COLO668 (cell line): ENCODE results near the gene ZDHHC9.
"Not testable (repeated sequence)": the region's sequence is repeated elsewhere in the genome, so short reads cannot be mapped to it uniquely, and the experiment has no call there.

Experiments used
- DNase-seq: peaks from one replicate; lab custom pipeline; 2025; ENCODE audit not compliant: unreplicated experiment; lab: John Stamatoyannopoulos, UW

ZDHHC9 gene

GRCh38 chrX:129843459-129844306 lies at the start of gene ZDHHC9:
ZDHHC9 (minus strand) TSS chrX:129843886; CDS start chrX:129841945, 1,941 bp downstream.
- DNase-seq: peak; percentile 89

- peak; percentile 9 for DNase-seq
Measured at GRCh38 chrX:129877401-129877800, 33.7 kb upstream of the ZDHHC9 start.

- DNase-seq: peak; percentile 61
Measured at GRCh38 chrX:129876771-129877305, 33.2 kb upstream of the ZDHHC9 start.

GRCh38 chrX:129875669-129876068 lies 32.0 kb upstream of the ZDHHC9 start:
- DNase-seq: peak; percentile 5

- no peak for DNase-seq
Measured at GRCh38 chrX:129872524-129872923, 28.8 kb upstream of the ZDHHC9 start.

GRCh38 chrX:129866321-129866720 lies 22.6 kb upstream of the ZDHHC9 start:
- DNase-seq: not testable (repeated sequence)

GRCh38 chrX:129859134-129859533 lies 15.4 kb upstream of the ZDHHC9 start:
- DNase-seq: not testable (repeated sequence)

GRCh38 chrX:129851825-129852224 lies 8.1 kb upstream of the ZDHHC9 start:
- not testable (repeated sequence) for DNase-seq

- no peak for DNase-seq
Measured at GRCh38 chrX:129846716-129847115, 3.0 kb upstream of the ZDHHC9 start.

GRCh38 chrX:129845616-129846190 lies 2.0 kb upstream of the ZDHHC9 start:
- DNase-seq: no peak

- peak; percentile 43 for DNase-seq
Measured at GRCh38 chrX:129843209-129843458, 552 bp downstream of the ZDHHC9 start.

- peak; percentile 43 for DNase-seq
Measured at GRCh38 chrX:129842510-129843208, 1.0 kb downstream of the ZDHHC9 start.

GRCh38 chrX:129840344-129840743 lies 3.3 kb downstream of the ZDHHC9 start:
- no peak for DNase-seq

- no peak for DNase-seq
Measured at GRCh38 chrX:129836827-129837226, 6.9 kb downstream of the ZDHHC9 start.

GRCh38 chrX:129833153-129833990 lies 10.3 kb downstream of the ZDHHC9 start:
- DNase-seq: peak; percentile 6

GRCh38 chrX:129831091-129831885 lies 12.4 kb downstream of the ZDHHC9 start:
- DNase-seq: peak; percentile 60

GRCh38 chrX:129830494-129830893 lies 13.2 kb downstream of the ZDHHC9 start:
- no peak for DNase-seq

GRCh38 chrX:129825746-129826505 lies 17.8 kb downstream of the ZDHHC9 start:
- peak; percentile 32 for DNase-seq

GRCh38 chrX:129824620-129825019 lies 19.1 kb downstream of the ZDHHC9 start:
- no peak for DNase-seq
